K562 (cell line): Measurements from ENCODE around the gene NRP2. TPM values are rescaled to one million over a fixed set of nuclear protein-coding genes. Genes with fewer than 3 reads are reported as not detected.

Experiments used
- ATAC-seq: fragments of 200-7000 bp; cut with Tn5 transposase; 3 replicates; pipeline ENCODE4 v1.9.1; 2020; ENCODE audit warnings: moderate library complexity
- BruUV-seq: library from RNA; stranded (reverse); fragments of 400-500 nt; replicated peaks from 2 replicates; lab custom pipeline; 2021; lab: Mats Ljungman, UMichigan
- CTCF ChIA-PET: fragments of 300-600 bp; formaldehyde crosslinking; extraction: SDS; loops from one replicate; lab custom pipeline; 2021; ENCODE audit warnings: low intra/inter-chr PET ratio; lab: Yijun Ruan, JAX
- POLR2A ChIA-PET: fragments of 300-600, 350-650 bp; sonication (Branson Sonifier 250); formaldehyde crosslinking; extraction: SDS; loops from one replicate; lab custom pipeline; 2021; ENCODE audit warnings: antibody characterized with exemption, inconsistent platforms; lab: Yijun Ruan, JAX
- DNase-seq, 4 experiments: peaks; one replicate each; pipeline versions ENCODE4 v3.0.0 to v3.0.0-alpha.2; 2011 to 2018; ENCODE audit warnings: low spot score in 3 of 4, mixed read lengths in 3 of 4; ENCODE audit errors: extremely low read depth in 1 of 4
- FAIRE-seq: peaks from 2 replicates; lab custom pipeline; 2011; peaks lifted over from hg19 to GRCh38; lab: Jason Lieb, UNC
- H2AFZ ChIP-seq: 2 replicates; pipeline ENCODE4 v1.6.0; 2011; ENCODE audit warnings: low read depth, low read length, control low read depth, inconsistent platforms
- H3K27ac ChIP-seq: fragments of 200-600 bp; 3 replicates; pipeline ENCODE4 v1.8.0; 2011; ENCODE audit warnings: low read depth, mild to moderate bottlenecking, control low read depth, inconsistent platforms, low read length, moderate library complexity, mixed read lengths; ENCODE audit errors: extremely low read depth
- H3K27me3 ChIP-seq, 2 experiments: fragments of 300-600 bp in 1 of 2; 2 replicates in 1 of 2; 3 replicates in 1 of 2; pipeline versions ENCODE4 v1.6.0 to v1.8.0; 2011; ENCODE audit warnings: inconsistent platforms in 2 of 2, low read length in 2 of 2, mild to moderate bottlenecking in 1 of 2, mixed read lengths in 1 of 2, moderate library complexity in 1 of 2; ENCODE audit not compliant: control insufficient read depth in 2 of 2, insufficient read depth in 2 of 2
- H3K36me3 ChIP-seq: fragments of 300-600 bp; 3 replicates; pipeline ENCODE4 v1.8.0; 2011; ENCODE audit warnings: mild to moderate bottlenecking, low read length, inconsistent platforms; ENCODE audit not compliant: control insufficient read depth, insufficient read depth
- H3K4me1 ChIP-seq, 2 experiments: fragments of 200-600 bp in 1 of 2; replicated peaks in 1 of 2; 2 replicates in 1 of 2; 3 replicates in 1 of 2; pipeline versions ENCODE4 v1.5.1 to v1.8.0; 2011; ENCODE audit warnings: inconsistent platforms in 2 of 2, low read length in 2 of 2, mild to moderate bottlenecking in 1 of 2, mixed read lengths in 1 of 2, moderate library complexity in 1 of 2; ENCODE audit not compliant: control insufficient read depth in 2 of 2, insufficient read depth in 2 of 2
- H3K4me2 ChIP-seq: 2 replicates; pipeline ENCODE4 v1.6.1; 2011; ENCODE audit warnings: low read length, control low read depth, inconsistent platforms, mixed read lengths; ENCODE audit not compliant: insufficient read depth
- H3K4me3 ChIP-seq: fragments of 200-600 bp; sonication (generic), shearing (Covaris generic); 2 replicates; pipeline ENCODE4 v1.5.1; 2016; ENCODE audit warnings: control low read depth, inconsistent platforms
- H3K79me2 ChIP-seq: fragments of 200-600 bp; 3 replicates; pipeline ENCODE4 v1.8.0; 2011; ENCODE audit warnings: low read length, inconsistent platforms; ENCODE audit not compliant: control insufficient read depth, insufficient read depth
- H3K9ac ChIP-seq, 2 experiments: 2 replicates each; pipeline versions ENCODE4 v1.6.0 to v1.6.1; 2011; ENCODE audit warnings: low read depth in 2 of 2, low read length in 2 of 2, control low read depth in 1 of 2, inconsistent platforms in 1 of 2, mild to moderate bottlenecking in 1 of 2, mixed read lengths in 1 of 2; ENCODE audit not compliant: insufficient read depth in 1 of 2
- H3K9me1 ChIP-seq: one replicate; pipeline ENCODE4 v1.6.0; 2011; ENCODE audit warnings: inconsistent platforms, mild to moderate bottlenecking, low read length, moderate library complexity; ENCODE audit not compliant: control insufficient read depth, insufficient read depth
- H3K9me3 ChIP-seq: replicated peaks from 2 replicates; pipeline ENCODE4 v1.5.1; 2011; ENCODE audit warnings: low read depth, low read length, inconsistent platforms; ENCODE audit not compliant: control insufficient read depth, insufficient read depth
- H4K20me1 ChIP-seq: replicated peaks from 2 replicates; pipeline ENCODE4 v1.6.1; 2011; ENCODE audit warnings: low read length, inconsistent platforms, mixed read lengths; ENCODE audit not compliant: control insufficient read depth, insufficient read depth
- FOXM1 ChIP-seq, 2 experiments: fragments of 450-650 bp in 1 of 2; sonication (generic) in 1 of 2; formaldehyde crosslinking in 1 of 2; IDR thresholded peaks; 2 replicates each; pipeline versions ENCODE4 v1.6.1 to v1.9.0; 2017 to 2022; ENCODE audit warnings: low read depth in 2 of 2, mild to moderate bottlenecking in 2 of 2, missing genetic modification reagents in 1 of 2, moderate library complexity in 1 of 2
- GATAD2A ChIP-seq: fragments of 450-650 bp; IDR thresholded peaks from 2 replicates; pipeline ENCODE4 v1.6.1; 2017
- MCM5 ChIP-seq: fragments of 450-650 bp; IDR thresholded peaks from 2 replicates; pipeline ENCODE4 v1.6.1; 2016; ENCODE audit warnings: low read depth
- NR2C2 ChIP-seq, 2 experiments: fragments of 200-800 bp in 1 of 2; sonication (Bioruptor generic) in 1 of 2; sonication (generic) in 1 of 2; formaldehyde crosslinking in 1 of 2; IDR thresholded peaks; 2 replicates each; pipeline versions ENCODE4 v1.6.1 to v1.8.0; 2016 to 2022; ENCODE audit warnings: mild to moderate bottlenecking in 1 of 2, missing compliant biosample characterization in 1 of 2, missing genetic modification characterization in 1 of 2, missing genetic modification reagents in 1 of 2
- RAD21 ChIP-seq, 2 experiments: fragments of 250-450 bp in 1 of 2; fragments of 450-650 bp in 1 of 2; sonication (Bioruptor Pico) in 1 of 2; formaldehyde crosslinking in 1 of 2; IDR thresholded peaks in 1 of 2; conservative IDR thresholded peaks in 1 of 2; 2 replicates each; pipeline versions ENCODE4 v1.4.0 to v1.8.0; 2020 to 2022; ENCODE audit warnings: mild to moderate bottlenecking in 2 of 2, moderate library complexity in 1 of 2
- SMARCA5 ChIP-seq: fragments of 450-650 bp; IDR thresholded peaks from 2 replicates; pipeline ENCODE4 v1.6.1; 2016
- SNIP1 ChIP-seq: fragments of 450-650 bp; IDR thresholded peaks from 2 replicates; pipeline ENCODE4 v1.7.1; 2017; ENCODE audit warnings: low read depth, mild to moderate bottlenecking
- TAF7 ChIP-seq: fragments of 450-650 bp; IDR thresholded peaks from 2 replicates; pipeline ENCODE4 v1.6.1; 2016; ENCODE audit warnings: missing genetic modification characterization, missing compliant biosample characterization
- ZNF174 ChIP-seq: fragments of 250-450 bp; sonication (Bioruptor Pico); IDR thresholded peaks from 2 replicates; pipeline ENCODE4 v1.4.0; 2020; ENCODE audit warnings: mild to moderate bottlenecking
- ZNF280A ChIP-seq: fragments of 450-650 bp; IDR thresholded peaks from 2 replicates; pipeline ENCODE4 v1.6.1; 2018; ENCODE audit warnings: mild to moderate bottlenecking, low read depth; ENCODE audit not compliant: partially characterized antibody
- ZNF324 ChIP-seq: fragments of 250-450 bp; sonication (Bioruptor Pico); IDR thresholded peaks from 2 replicates; pipeline ENCODE4 v1.4.0; 2020; ENCODE audit warnings: mild to moderate bottlenecking
- WGBS: fragments of 100-300 bp; shearing (Covaris generic); methylation state at CpG from one replicate; pipeline ENCODE4 v1.1.6; 2016; ENCODE audit warnings: low coverage, mixed read lengths; ENCODE audit not compliant: insufficient coverage; ENCODE audit errors: missing lambda C conversion rate; 5-methylcytosine and 5-hydroxymethylcytosine counted together
- in situ Hi-C: fragments of 300-500 bp; cut with MboI; formaldehyde crosslinking; loops from 4 replicates; pipeline ENCODE4 v1.15.0; 2018; ENCODE audit warnings: inconsistent platforms, mixed read lengths
- intact Hi-C: fragments of 100-400 bp; cut with micrococcal nuclease; formaldehyde crosslinking; loops from 2 replicates; pipeline ENCODE4 v1.14.2; 2022
- polyA plus RNA-seq, 8 experiments: library from polyadenylated mRNA; depleted of rRNA in 4 of 8; stranded (reverse) in 5 of 8; unstranded in 3 of 8; fragments of >200 nt; fragmentation: Nextera tagmentation in 2 of 8; fragmentation: Illumina TruSeq in 1 of 8; extraction: Ambion mirVana in 2 of 8; extraction: Trizol in 1 of 8; gene quantifications; 2 replicates each; pipeline versions ENCODE4 v1.2.1 to v1.2.3, GENCODE V29; 2011 to 2014; ENCODE audit warnings: inconsistent platforms in 1 of 8, missing spikeins in 1 of 8
- total RNA-seq, 7 experiments: library from RNA; depleted of rRNA in 6 of 7; stranded (reverse); fragments of >200 nt in 6 of 7; fragmentation: Illumina TruSeq in 2 of 7; extraction: Trizol in 2 of 7; gene quantifications; 2 replicates each; pipeline versions ENCODE4 v1.2.1 to v1.2.3, GENCODE V29; 2011 to 2021; ENCODE audit warnings: low replicate concordance in 1 of 7
- TF ChIP-seq, protein P1 (sequence below): sonication (generic); formaldehyde crosslinking; IDR thresholded peaks from 2 replicates; pipeline ENCODE4 v1.8.0; 2022; ENCODE audit warnings: missing genetic modification reagents, mild to moderate bottlenecking, borderline replicate concordance
- TF ChIP-seq, protein P2 (sequence below): sonication (generic); formaldehyde crosslinking; IDR thresholded peaks from 2 replicates; pipeline ENCODE4 v1.8.0; 2022; ENCODE audit warnings: mild to moderate bottlenecking, missing genetic modification reagents

The NRP2 gene
- total and polyA plus RNA-seq, 9 of the 15 experiments (the other 6 are each of a cell fraction or from before 2014, with no cell fraction given): 0.05 to 0.31 (median 0.15) TPM; not detected in 5

DNA sequence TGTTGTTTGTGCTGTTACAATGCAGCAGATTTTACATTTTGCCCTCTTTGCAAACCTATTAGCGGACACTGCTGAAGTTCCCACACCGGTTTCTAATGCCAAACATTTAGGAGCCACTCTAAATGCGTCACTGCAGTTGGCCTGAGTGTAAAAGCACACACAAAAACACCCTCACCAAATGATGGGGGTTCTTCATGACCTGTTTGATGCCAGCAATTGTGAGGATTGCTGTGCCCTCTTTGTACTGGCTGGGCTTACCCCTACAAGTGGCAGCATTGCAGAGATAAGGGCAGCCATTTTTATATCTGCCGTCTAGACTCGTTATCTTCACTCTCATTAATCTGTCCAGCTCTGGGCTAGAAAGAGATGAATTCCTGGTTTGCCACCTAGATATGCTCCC, 85.3 kb downstream of the NRP2 start:
- Histone ChIP-seq H3K4me3 (no peak overlapping the region), H4K20me1 (no peaks in the 10 kb centered on the region), H3K9me1 (no peaks in the 10 kb centered on the region)
- TF ChIP-seq ZNF324 (CRISPR knock-in tag) (no peak), GATAD2A (no peak), ZNF280A (no peak), FOXM1 (IDR thresholded peaks at IDR 0.05; ENCODE audit: low read depth) (no peak), FOXM1 (CRISPR knock-in tag; IDR thresholded peaks at IDR 0.05; ENCODE audit: low read depth) (no peak), RAD21 (CRISPR knock-in tag; conservative IDR thresholded peaks at IDR 0.05 in 1 of 2, IDR thresholded peaks at IDR 0.05 in 1 of 2) (no peak), SNIP1 (no peak), SMARCA5 (no peak), MCM5 (no peak), ZNF174 (no peak), TAF7 (tag) (no peak), NR2C2 (CRISPR knock-in tag; IDR thresholded peaks at IDR 0.05) (no peak), NR2C2 (tag; IDR thresholded peaks at IDR 0.05) (no peak)
- TF ChIP-seq, protein P1, sequence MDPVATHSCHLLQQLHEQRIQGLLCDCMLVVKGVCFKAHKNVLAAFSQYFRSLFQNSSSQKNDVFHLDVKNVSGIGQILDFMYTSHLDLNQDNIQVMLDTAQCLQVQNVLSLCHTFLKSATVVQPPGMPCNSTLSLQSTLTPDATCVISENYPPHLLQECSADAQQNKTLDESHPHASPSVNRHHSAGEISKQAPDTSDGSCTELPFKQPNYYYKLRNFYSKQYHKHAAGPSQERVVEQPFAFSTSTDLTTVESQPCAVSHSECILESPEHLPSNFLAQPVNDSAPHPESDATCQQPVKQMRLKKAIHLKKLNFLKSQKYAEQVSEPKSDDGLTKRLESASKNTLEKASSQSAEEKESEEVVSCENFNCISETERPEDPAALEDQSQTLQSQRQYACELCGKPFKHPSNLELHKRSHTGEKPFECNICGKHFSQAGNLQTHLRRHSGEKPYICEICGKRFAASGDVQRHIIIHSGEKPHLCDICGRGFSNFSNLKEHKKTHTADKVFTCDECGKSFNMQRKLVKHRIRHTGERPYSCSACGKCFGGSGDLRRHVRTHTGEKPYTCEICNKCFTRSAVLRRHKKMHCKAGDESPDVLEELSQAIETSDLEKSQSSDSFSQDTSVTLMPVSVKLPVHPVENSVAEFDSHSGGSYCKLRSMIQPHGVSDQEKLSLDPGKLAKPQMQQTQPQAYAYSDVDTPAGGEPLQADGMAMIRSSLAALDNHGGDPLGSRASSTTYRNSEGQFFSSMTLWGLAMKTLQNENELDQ (CRISPR knock-in tag): no peak
- TF ChIP-seq, protein P2, sequence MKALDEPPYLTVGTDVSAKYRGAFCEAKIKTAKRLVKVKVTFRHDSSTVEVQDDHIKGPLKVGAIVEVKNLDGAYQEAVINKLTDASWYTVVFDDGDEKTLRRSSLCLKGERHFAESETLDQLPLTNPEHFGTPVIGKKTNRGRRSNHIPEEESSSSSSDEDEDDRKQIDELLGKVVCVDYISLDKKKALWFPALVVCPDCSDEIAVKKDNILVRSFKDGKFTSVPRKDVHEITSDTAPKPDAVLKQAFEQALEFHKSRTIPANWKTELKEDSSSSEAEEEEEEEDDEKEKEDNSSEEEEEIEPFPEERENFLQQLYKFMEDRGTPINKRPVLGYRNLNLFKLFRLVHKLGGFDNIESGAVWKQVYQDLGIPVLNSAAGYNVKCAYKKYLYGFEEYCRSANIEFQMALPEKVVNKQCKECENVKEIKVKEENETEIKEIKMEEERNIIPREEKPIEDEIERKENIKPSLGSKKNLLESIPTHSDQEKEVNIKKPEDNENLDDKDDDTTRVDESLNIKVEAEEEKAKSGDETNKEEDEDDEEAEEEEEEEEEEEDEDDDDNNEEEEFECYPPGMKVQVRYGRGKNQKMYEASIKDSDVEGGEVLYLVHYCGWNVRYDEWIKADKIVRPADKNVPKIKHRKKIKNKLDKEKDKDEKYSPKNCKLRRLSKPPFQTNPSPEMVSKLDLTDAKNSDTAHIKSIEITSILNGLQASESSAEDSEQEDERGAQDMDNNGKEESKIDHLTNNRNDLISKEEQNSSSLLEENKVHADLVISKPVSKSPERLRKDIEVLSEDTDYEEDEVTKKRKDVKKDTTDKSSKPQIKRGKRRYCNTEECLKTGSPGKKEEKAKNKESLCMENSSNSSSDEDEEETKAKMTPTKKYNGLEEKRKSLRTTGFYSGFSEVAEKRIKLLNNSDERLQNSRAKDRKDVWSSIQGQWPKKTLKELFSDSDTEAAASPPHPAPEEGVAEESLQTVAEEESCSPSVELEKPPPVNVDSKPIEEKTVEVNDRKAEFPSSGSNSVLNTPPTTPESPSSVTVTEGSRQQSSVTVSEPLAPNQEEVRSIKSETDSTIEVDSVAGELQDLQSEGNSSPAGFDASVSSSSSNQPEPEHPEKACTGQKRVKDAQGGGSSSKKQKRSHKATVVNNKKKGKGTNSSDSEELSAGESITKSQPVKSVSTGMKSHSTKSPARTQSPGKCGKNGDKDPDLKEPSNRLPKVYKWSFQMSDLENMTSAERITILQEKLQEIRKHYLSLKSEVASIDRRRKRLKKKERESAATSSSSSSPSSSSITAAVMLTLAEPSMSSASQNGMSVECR: no peak
- TF ChIP-seq, all 486 proteins: peak for 0
- H3K4me2 ChIP-seq: no peak overlapping the region
- FAIRE-seq: no peak
- no peaks in the 10 kb centered on the region for H3K36me3 ChIP-seq
- in situ Hi-C loops: no loop called here
- ChIA-PET POLR2A (no interaction called here), CTCF (interaction anchor here (1.1 kb wide), 1 partner anchor 155 kb away, joined by 4 read pairs; no protein-coding TSS in a partner anchor)
- no peak for ATAC-seq
- no peak overlapping the region for H3K27ac ChIP-seq
- H3K9me3 ChIP-seq: no peaks in the 10 kb centered on the region
- no peaks in the 10 kb centered on the region for H3K79me2 ChIP-seq
- DNase-seq: no peak
- H3K4me1 ChIP-seq: peaks cover 0 to 4% of the 10 kb centered on the region in 2 experiments; a peak in 4 of 5 replicates
- WGBS: 0% methylated on average over 5 of the region's 5 CpGs
- BruUV-seq: no TSS peak
- H2AFZ ChIP-seq: no peak overlapping the region
- peaks cover 0 to 32% of the 10 kb centered on the region in 2 experiments; a peak in 3 of 5 replicates for H3K27me3 ChIP-seq
- intact Hi-C loops: no loop called here
- H3K9ac ChIP-seq: no peak overlapping the region
